Endothelial cell of hepatic sinusoid (primary cell): ENCODE results near the gene NLRP10.
"Not testable (repeated sequence)": the region's sequence is repeated elsewhere in the genome, so short reads cannot be mapped to it uniquely, and the experiment has no call there.

Experiments used
- in situ Hi-C: cut with HindIII; loops from 2 replicates; pipeline ENCODE4 v1.10.0; 2017; ENCODE audit warnings: low sequenced_read_pairs

NLRP10 gene, protein sequence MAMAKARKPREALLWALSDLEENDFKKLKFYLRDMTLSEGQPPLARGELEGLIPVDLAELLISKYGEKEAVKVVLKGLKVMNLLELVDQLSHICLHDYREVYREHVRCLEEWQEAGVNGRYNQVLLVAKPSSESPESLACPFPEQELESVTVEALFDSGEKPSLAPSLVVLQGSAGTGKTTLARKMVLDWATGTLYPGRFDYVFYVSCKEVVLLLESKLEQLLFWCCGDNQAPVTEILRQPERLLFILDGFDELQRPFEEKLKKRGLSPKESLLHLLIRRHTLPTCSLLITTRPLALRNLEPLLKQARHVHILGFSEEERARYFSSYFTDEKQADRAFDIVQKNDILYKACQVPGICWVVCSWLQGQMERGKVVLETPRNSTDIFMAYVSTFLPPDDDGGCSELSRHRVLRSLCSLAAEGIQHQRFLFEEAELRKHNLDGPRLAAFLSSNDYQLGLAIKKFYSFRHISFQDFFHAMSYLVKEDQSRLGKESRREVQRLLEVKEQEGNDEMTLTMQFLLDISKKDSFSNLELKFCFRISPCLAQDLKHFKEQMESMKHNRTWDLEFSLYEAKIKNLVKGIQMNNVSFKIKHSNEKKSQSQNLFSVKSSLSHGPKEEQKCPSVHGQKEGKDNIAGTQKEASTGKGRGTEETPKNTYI

GRCh38 chr11:7965386-7965785 is at the start of gene NLRP10:
NLRP10 (minus strand) TSS chr11:7965447; CDS start chr11:7963495, 1,952 bp downstream.
- in situ Hi-C loops = loop anchor here (5.0 kb wide), 2 partner anchors 58 to 108 kb away; no protein-coding TSS in a partner anchor

GRCh38 chr11:8013833-8014232 is 48.6 kb upstream of the NLRP10 start:
- in situ Hi-C loops = no loop called here

- in situ Hi-C loops = no loop called here
Measured at GRCh38 chr11:8011981-8012444, 46.8 kb upstream of the NLRP10 start.

DNA sequence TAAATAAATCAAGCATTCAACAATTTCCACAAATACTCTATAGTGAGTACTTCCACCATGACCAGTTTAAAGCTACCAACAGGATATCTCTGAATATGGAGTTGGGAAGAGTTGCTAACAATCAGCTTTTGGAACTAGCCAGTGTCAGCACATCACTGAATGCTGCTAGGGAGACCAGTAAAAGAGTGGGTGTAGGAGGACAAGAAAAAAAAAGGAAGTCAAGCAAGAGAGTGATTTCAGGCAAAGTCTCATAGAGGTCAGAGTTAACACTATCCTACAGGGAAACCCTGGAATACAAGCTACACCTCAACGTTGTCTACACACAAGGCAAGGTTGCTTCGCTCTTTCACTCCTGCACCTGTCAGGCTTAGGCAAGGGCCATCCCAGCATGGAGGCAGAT is 46.1 kb upstream of the NLRP10 start:
- in situ Hi-C loops = no loop called here

- in situ Hi-C loops = loop anchor here (5.0 kb wide), 1 partner anchor 77 kb away; no protein-coding TSS in a partner anchor
Measured at GRCh38 chr11:8009856-8010255, 44.6 kb upstream of the NLRP10 start.

DNA sequence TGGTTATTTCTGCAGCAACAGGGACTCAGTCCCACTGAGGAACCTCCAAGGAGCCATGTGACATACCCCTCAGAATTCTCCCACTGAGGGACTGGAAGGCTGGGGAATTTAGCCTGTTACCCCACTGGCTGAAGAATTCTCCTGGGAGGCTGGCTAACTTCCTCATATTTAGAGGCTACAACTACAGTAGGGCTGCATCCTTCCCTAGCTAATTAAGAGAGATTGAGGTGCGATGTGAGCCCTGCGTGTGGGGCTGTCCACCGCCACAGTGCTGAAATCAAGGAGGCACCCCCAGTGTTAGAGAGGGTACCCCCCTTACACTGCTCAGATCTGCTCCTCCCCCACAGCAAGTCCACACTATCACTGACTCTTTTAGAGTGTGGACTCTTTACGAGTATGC is 43.0 kb upstream of the NLRP10 start:
- in situ Hi-C loops = loop anchor here (5.0 kb wide), 1 partner anchor 79 kb away; no protein-coding TSS in a partner anchor

GRCh38 chr11:8006349-8006977 is 41.2 kb upstream of the NLRP10 start:
- in situ Hi-C loops = loop anchor here (5.0 kb wide), 1 partner anchor 81 kb away; no protein-coding TSS in a partner anchor

- in situ Hi-C loops = loop anchor here (5.0 kb wide), 1 partner anchor 82 kb away; no protein-coding TSS in a partner anchor
Measured at GRCh38 chr11:8005556-8005955, 40.3 kb upstream of the NLRP10 start.

GRCh38 chr11:8004008-8004407 is 38.8 kb upstream of the NLRP10 start:
- in situ Hi-C loops = no loop called here

DNA sequence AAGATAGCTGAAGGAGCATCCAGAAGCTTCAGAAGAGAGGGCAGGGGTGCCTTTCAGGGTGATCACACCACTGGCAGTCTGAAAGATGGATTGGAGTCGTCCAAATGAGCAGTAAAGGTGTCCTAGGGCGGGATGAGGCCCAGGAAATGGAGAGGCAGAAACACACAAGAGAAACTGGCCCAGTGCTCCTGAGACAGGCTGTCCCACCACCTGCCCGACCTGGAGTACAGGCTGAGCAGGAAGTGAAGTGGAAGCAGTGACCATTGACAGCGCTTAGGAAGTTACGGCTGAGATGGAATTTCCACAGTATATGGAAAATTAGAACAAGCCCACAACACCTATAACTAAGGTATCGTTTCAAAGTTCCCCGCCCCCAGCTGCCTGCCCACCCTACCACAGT is 37.9 kb upstream of the NLRP10 start:
- in situ Hi-C loops = no loop called here

DNA sequence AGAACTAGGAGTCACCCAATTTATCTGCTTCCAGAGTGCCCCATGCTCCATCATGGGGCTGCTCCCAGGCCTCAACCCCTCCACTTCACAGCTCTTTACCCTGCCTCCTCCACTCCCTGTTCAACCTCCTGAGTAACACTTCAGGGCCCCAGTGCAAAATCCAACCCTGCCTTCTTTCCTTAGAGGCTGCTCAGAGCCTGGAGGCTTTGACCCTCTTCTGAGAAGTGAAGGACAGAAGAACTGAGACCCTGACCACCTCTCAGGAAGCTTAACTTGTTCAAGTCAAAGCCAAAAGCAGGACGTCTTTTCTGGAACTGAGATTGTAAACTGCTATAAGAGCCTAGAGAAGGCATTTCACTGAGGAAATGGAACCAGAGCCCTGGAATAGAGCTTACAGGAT is 37.4 kb upstream of the NLRP10 start:
- in situ Hi-C loops = no loop called here

DNA sequence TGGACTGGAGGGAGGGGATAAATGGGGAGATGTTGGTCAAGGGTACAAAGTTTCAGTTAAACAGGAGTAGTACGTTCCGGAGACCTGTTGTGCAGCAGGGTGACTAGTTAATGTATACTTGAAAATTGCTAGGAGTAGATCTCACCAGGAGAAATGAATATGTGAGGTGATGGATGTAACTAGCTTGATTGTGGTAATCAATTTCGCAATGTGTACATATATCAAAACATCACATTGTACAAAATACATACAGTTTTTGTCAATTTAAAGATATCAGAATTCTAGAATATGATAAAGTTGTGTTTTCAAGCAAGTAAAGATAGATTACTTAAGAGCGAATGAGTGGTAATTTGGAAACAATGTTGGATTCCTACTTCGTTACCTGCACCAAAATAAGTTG is 35.1 kb upstream of the NLRP10 start:
- in situ Hi-C loops = no loop called here

DNA sequence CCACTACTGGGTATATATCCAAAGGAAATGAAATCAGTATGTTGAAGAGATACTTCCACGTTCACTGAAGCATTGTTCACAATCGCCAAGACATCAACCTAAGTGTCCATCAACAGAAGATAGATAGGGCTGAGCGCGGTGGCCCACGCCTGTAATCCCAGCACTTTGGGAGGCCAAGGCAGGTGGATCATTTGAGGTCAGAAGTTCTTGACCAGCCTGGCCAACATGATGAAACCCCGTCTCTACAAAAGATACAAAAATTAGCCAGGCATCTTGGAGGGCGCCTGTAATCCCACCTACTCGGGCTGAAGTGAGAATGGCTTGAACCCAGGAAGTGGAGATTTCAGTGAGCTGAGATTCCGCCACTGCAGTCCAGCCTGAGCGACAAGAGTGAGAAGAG is 34.5 kb upstream of the NLRP10 start:
- in situ Hi-C loops = no loop called here

- in situ Hi-C loops = no loop called here
Measured at GRCh38 chr11:7994581-7995278, 29.5 kb upstream of the NLRP10 start.

- in situ Hi-C loops = not testable (repeated sequence)
Measured at GRCh38 chr11:7987560-7987883, 22.3 kb upstream of the NLRP10 start.

DNA sequence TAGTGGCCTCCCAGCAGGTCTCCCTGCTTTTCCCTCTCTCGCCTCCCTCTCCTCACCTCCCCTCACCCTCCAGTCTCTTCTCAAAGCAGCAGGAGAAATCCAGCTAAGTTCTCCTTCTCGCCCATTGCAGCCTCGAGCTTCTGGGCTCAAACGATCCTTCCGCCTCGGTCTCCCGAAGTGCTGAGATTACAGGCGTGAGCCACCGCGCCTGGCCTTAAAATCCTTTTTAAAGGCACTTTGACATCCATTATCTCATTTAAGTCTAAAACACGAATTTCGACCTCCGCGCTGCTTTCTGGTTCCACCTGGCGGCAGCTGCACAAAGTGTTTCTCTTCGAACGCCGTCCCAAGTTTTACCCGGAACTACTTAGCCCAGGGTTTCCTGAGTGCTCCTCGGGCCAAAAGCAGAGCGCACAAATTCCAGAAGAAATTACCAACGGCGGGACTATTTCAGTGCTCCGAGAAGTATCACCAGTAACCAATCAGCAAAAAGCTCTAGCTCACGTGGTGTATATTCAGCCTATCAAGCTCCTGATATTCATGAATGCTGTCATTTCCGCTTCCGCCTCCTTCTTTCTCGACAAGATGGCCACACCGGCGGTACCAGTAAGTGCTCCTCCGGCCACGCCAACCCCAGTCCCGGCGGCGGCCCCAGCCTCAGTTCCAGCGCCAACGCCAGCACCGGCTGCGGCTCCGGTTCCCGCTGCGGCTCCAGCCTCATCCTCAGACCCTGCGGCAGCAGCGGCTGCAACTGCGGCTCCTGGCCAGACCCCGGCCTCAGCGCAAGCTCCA is 21.7 kb upstream of the NLRP10 start, which contains the start of gene EIF3F:
Gene EIF3F (plus strand): TSS at position 570 of the 792 bp plus-strand sequence. CDS start 16 bp downstream, at position 586.
- in situ Hi-C loops = no loop called here

GRCh38 chr11:7983832-7984590 is 18.8 kb upstream of the NLRP10 start:
- in situ Hi-C loops = no loop called here

GRCh38 chr11:7982582-7983119 is 17.4 kb upstream of the NLRP10 start:
- in situ Hi-C loops = no loop called here

DNA sequence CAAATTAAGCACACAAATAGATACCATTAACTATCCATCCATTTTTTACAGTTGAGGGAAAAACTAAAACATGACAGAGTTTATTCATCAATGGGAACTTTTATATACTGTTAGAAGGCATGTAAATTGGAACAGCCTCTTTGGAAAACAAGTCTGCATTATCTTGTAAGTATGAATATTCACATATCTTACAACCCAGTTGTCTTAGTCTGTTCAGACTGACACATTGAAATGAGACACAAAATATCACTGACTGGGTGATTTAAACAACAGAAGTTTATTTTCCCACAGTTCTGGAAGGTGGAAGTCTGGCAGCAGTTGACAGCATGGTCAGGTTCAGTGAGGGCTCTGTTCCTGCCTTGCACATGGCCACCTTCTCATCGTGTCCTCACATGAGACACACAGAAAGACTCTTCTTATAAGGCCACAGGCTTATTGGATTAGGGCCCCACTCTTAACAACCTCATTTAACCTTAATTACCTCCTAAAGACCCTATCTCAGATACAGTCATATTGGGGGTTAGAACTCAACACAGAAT is 16.4 kb upstream of the NLRP10 start:
- in situ Hi-C loops = no loop called here
